ENCODE measurements around the gene YTHDF2.

YTHDF2 gene

GRCh38 chr1:28803662-28804061, 66.9 kb downstream of the YTHDF2 start:
- no peak for DNase-seq

GRCh38 chr1:28804071-28804470, 67.3 kb downstream of the YTHDF2 start:
- DNase-seq: no peak

- DNase-seq: no peak
These were observed 70.3 kb downstream of the YTHDF2 start for GRCh38 chr1:28807046-28807445.

- DNase-seq: no peak
These were observed 71.2 kb downstream of the YTHDF2 start for GRCh38 chr1:28807986-28808385.

GRCh38 chr1:28811369-28811765, 74.6 kb downstream of the YTHDF2 start:
- DNase-seq: no peak

- no peak for DNase-seq
These were observed 75.3 kb downstream of the YTHDF2 start, which contains the start of gene OPRD1 for GRCh38 chr1:28811766-28812668. TSS of gene OPRD1 (plus strand) at chr1:28812170. CDS start at chr1:28812384, 214 bp downstream.

- no peak for DNase-seq
These were observed 76.1 kb downstream of the YTHDF2 start for GRCh38 chr1:28812669-28813468.

- DNase-seq: no peak
These were observed 77.3 kb downstream of the YTHDF2 start for GRCh38 chr1:28813931-28814465.

GRCh38 chr1:28815533-28816185, 78.9 kb downstream of the YTHDF2 start:
- no peak for DNase-seq

GRCh38 chr1:28817133-28817532, 80.4 kb downstream of the YTHDF2 start:
- DNase-seq: no peak

- no peak for DNase-seq
These were observed 82.3 kb downstream of the YTHDF2 start for GRCh38 chr1:28819020-28819419.
